HFF-Myc (cell line): ENCODE measurements around the gene ULK4.

ENCODE experiments used
- DNase-seq: peaks from one replicate; pipeline ENCODE4 v3.0.0-alpha.2; 2011; ENCODE audit warnings: low read depth; ENCODE audit errors: extremely low read depth
- H3K4me3 ChIP-seq: replicated peaks from 2 replicates; pipeline ENCODE4 v1.5.1; 2011; ENCODE audit warnings: low read depth, mild to moderate bottlenecking, control low read depth, low read length
- TF ChIP-seq, protein P1 (sequence below): IDR thresholded peaks from 2 replicates; pipeline ENCODE4 v1.5.1; 2012; ENCODE audit warnings: mild to moderate bottlenecking, low read depth, low read length, control low read depth; ENCODE audit errors: missing control alignments

ULK4 gene

DNA sequence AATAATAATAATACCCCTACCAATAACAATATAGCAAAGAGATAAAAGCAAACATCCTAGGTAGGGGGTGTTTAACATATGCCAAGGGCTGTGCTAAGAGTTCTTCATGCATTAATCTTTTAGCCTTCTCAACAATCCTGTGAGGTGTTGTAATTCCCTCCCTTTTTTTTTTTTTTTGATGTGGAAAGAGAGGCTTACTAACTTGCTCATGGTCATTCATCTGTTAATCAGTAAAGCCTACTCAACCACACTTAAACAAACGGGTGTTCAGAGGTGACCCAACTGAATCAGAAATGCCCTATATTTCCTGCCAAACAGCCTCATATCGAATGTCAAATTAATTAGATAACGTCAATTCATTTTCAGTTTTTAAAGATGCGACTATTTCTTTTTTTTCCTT lies 530.5 kb downstream of the ULK4 start:
- H3K4me3 ChIP-seq: no peak overlapping the region
- no peak for DNase-seq
- TF ChIP-seq, protein P1, sequence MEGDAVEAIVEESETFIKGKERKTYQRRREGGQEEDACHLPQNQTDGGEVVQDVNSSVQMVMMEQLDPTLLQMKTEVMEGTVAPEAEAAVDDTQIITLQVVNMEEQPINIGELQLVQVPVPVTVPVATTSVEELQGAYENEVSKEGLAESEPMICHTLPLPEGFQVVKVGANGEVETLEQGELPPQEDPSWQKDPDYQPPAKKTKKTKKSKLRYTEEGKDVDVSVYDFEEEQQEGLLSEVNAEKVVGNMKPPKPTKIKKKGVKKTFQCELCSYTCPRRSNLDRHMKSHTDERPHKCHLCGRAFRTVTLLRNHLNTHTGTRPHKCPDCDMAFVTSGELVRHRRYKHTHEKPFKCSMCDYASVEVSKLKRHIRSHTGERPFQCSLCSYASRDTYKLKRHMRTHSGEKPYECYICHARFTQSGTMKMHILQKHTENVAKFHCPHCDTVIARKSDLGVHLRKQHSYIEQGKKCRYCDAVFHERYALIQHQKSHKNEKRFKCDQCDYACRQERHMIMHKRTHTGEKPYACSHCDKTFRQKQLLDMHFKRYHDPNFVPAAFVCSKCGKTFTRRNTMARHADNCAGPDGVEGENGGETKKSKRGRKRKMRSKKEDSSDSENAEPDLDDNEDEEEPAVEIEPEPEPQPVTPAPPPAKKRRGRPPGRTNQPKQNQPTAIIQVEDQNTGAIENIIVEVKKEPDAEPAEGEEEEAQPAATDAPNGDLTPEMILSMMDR: no peak

DNA sequence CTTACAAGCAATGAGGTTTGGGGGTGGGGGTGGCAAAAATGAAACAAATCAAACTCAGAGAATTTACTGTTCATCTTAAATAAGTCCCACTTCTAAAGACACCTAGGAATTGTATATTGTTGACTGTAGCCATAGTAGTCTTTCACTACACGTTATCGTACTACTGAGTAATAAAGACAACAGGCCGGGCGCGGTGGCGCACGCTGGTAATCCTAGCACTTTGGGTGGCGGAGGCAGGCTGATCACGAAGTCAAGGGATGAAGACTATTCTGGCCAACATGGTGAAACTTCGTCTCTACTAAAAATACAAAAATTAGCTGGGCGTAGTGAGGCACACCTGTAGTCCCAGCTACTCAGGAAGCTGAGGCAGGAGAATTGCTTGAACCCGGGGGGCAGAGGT lies 531.0 kb downstream of the ULK4 start:
- TF ChIP-seq, protein P1: no peak
- no peak for DNase-seq
- no peak overlapping the region for H3K4me3 ChIP-seq

DNA sequence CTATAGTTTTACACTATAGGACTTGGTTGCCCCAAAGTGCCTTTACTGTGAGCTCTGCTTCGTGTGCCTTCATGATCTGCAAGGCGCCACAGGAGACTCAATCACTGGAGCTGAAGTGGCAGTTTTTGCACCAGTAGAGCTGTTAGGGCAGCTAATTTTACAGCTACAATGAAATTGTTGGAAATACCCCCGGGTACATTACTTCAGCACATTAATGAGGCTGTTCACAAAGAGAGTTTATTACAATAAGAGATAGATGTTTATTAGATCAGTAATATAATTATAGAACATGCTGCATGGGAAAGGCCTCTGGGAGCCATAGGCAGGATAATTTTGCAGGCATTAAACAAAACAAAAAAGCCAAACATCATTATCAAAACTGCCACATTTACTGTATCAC lies 531.5 kb downstream of the ULK4 start:
- TF ChIP-seq, protein P1: no peak
- DNase-seq: no peak
- no peak overlapping the region for H3K4me3 ChIP-seq

DNA sequence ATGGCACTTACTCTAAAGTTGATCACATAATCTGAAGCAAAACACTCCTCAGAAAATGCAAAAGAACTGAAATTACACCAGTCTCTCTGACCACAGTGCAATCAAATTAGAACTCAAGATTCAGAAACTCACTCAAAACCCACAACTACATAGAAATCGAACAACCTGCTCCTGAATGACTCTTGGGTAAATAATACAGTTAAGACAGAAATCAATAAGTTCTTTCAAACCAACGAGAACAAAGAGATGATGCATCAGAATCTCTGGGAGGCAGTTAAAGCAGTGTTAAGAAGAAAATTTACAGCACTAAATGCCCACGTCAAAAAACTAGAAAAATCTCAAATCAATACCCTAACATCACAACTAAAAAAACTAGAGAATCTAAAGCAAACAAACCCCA lies 535.4 kb downstream of the ULK4 start:
- no peak for DNase-seq
- H3K4me3 ChIP-seq: no peak overlapping the region

DNA sequence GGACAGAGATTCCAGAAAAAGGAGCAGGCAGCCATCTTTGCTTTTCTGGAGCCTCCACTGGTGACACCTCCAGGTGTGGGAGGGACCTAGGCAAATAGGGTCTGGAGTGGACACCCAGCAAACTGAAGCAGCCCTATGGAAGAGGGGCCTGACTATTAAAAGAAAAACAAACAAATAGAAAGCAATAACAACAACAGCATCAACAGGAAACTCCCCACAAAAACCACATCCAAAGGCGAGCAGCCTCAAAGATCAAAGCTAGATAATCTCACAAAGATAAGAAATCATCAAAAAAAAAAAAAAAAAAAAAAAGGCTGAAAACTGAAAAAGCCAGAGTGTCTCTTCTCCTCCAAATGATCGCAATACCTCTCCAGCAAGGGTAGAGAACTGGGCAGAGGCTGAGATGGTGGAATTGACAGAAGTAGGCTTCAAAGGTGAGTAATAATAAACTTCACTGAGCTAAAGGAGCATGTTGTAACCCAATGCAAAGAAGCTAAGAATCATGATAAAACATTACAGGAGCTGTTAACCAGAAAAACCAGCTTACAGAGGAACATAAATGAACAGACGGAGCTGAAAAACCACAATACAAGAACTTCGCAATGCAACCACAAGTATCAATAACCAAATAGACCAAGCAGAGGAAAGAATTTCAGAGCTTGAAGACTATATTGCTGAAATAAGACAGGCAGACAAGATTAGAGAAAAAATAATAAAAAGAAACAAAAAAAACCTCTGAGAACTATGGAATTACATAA lies 537.2 kb downstream of the ULK4 start:
- H3K4me3 ChIP-seq: no peak overlapping the region
- TF ChIP-seq, protein P1: no peak
- DNase-seq: no peak

More for the DNA sequence above, 535.4 kb downstream of the ULK4 start:
- TF ChIP-seq, protein P1: no peak

DNA sequence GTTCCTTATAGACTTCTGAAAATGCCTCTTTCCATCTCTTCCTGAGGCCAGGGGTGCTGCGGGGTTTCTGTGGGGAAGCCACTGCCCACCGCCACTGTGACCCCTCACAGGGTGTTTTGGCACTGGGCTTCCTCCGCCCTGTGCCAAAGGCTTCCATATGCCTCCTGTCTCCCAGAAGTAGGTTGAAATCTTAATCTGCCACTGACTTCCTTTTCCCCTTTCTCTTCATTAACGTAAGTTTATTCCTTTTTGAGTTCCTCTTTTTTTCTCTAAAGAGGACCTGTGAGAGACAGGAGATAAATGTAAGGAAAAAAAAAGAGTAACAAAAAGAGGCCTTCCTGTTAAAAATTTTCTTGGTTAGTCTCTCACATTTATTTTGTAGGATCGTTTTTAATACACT lies 542.1 kb downstream of the ULK4 start:
- no peak for DNase-seq
- TF ChIP-seq, protein P1: no peak

More for the DNA sequence above, 542.1 kb downstream of the ULK4 start:
- no peak overlapping the region for H3K4me3 ChIP-seq
